Measurements from ENCODE around the gene CYFIP1. TPM values are rescaled to one million over a fixed set of nuclear protein-coding genes. Genes with fewer than 3 reads are reported as not detected.

Gene CYFIP1
- total RNA-seq, 1 experiment from 2014 or later = 79.2 TPM

DNA sequence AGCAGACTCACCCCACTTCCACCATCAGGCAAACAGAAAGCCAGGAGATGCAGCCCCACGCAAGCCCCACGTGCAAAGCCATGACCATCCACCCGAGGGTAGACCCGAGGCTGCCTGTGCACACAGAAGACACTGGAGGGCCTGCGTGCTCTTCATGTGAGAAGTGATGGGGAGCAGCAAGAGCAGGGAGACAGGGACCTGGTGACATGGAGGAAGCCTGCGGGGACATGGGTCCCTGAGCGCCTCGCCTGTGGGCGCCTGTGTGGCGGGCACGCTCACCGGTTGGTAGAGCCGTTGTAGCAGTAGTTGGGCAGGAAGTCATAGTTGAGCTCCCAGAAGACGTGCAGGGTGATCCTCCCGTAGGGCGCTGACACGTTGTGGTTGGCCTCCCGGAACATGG lies 76.7 kb downstream of the CYFIP1 start (continued):
- TF ChIP-seq, protein P1, sequence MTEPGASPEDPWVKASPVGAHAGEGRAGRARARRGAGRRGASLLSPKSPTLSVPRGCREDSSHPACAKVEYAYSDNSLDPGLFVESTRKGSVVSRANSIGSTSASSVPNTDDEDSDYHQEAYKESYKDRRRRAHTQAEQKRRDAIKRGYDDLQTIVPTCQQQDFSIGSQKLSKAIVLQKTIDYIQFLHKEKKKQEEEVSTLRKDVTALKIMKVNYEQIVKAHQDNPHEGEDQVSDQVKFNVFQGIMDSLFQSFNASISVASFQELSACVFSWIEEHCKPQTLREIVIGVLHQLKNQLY (CRISPR knock-in tag; IDR thresholded peaks at IDR 0.05) = no peak
- TF ChIP-seq CREB1 (CRISPR knock-in tag; IDR thresholded peaks at IDR 0.05) (no peak), SOX15 (CRISPR knock-in tag; IDR thresholded peaks at IDR 0.05) (no peak)
- TF ChIP-seq, protein P2, sequence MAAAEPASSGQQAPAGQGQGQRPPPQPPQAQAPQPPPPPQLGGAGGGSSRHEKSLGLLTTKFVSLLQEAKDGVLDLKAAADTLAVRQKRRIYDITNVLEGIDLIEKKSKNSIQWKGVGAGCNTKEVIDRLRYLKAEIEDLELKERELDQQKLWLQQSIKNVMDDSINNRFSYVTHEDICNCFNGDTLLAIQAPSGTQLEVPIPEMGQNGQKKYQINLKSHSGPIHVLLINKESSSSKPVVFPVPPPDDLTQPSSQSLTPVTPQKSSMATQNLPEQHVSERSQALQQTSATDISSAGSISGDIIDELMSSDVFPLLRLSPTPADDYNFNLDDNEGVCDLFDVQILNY (CRISPR knock-in tag; IDR thresholded peaks at IDR 0.05) = no peak
- TF ChIP-seq, protein P3, sequence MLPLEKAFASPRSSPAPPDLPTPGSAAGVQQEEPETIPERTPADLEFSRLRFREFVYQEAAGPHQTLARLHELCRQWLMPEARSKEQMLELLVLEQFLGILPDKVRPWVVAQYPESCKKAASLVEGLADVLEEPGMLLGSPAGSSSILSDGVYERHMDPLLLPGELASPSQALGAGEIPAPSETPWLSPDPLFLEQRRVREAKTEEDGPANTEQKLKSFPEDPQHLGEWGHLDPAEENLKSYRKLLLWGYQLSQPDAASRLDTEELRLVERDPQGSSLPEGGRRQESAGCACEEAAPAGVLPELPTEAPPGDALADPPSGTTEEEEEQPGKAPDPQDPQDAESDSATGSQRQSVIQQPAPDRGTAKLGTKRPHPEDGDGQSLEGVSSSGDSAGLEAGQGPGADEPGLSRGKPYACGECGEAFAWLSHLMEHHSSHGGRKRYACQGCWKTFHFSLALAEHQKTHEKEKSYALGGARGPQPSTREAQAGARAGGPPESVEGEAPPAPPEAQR (CRISPR knock-in tag; IDR thresholded peaks at IDR 0.05) = no peak

DNA sequence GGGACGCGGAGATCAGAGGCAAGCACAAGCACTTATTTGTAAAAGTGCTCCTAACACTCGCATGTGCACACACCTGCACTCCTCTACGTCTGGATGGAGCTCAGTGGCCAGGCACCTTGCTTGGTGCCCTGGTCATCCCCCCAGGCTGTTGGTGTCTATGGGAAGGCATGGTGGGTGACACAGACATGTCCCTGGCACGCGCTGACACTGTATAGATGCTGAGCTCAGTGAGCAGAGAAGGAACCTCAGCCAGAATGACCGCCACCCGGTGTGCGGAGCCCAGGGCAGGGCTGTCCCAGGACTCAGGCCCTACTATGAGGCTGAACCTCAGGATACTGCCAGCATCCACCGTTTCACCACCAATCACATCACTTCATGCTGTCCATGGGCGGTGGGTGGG lies 77.2 kb downstream of the CYFIP1 start:
- H3K27ac Mint-ChIP-seq = peak overlapping the region; percentile 31; the same call in 1 of the 2 replicates
- CTCF ChIA-PET = no interaction called here

More for the DNA sequence above, 77.2 kb downstream of the CYFIP1 start:
- POLR2A ChIA-PET = no interaction called here
- no peak overlapping the region for H3K4me3 Mint-ChIP-seq
- no peak for ATAC-seq
- H3K9me3 Mint-ChIP-seq = peaks cover 8% of the 10 kb centered on the region
- H3K27me3 Mint-ChIP-seq (ENCODE audit: low read depth) = no peaks in the 10 kb centered on the region
- no peak for DNase-seq (ENCODE audit: low spot score)
- TF ChIP-seq ZNF396 (CRISPR knock-in tag; IDR thresholded peaks at IDR 0.05; ENCODE audit: borderline replicate concordance) (no peak), FOXJ3 (CRISPR knock-in tag; IDR thresholded peaks at IDR 0.05; ENCODE audit: borderline replicate concordance) (no peak), ZNF232 (CRISPR knock-in tag; IDR thresholded peaks at IDR 0.05) (no peak), ZNF416 (CRISPR knock-in tag; IDR thresholded peaks at IDR 0.05) (no peak), NFE2L1 (CRISPR knock-in tag; IDR thresholded peaks at IDR 0.05) (no peak), CBFB (CRISPR knock-in tag; IDR thresholded peaks at IDR 0.05; ENCODE audit: low read depth) (no peak), PRRX2 (CRISPR knock-in tag; IDR thresholded peaks at IDR 0.05) (no peak), GTF2I (CRISPR knock-in tag; conservative IDR thresholded peaks at IDR 0.05) (no peak), GRHL2 (CRISPR knock-in tag; IDR thresholded peaks at IDR 0.05; ENCODE audit: insufficient replicate concordance, severe bottlenecking) (no peak), JUN (CRISPR knock-in tag; IDR thresholded peaks at IDR 0.05) (no peak), HMGA2 (CRISPR knock-in tag; IDR thresholded peaks at IDR 0.05) (no peak), OVOL2 (CRISPR knock-in tag; IDR thresholded peaks at IDR 0.05; ENCODE audit: borderline replicate concordance) (no peak), TEAD1 (CRISPR knock-in tag; IDR thresholded peaks at IDR 0.05) (no peak)
- TF ChIP-seq, protein P4, sequence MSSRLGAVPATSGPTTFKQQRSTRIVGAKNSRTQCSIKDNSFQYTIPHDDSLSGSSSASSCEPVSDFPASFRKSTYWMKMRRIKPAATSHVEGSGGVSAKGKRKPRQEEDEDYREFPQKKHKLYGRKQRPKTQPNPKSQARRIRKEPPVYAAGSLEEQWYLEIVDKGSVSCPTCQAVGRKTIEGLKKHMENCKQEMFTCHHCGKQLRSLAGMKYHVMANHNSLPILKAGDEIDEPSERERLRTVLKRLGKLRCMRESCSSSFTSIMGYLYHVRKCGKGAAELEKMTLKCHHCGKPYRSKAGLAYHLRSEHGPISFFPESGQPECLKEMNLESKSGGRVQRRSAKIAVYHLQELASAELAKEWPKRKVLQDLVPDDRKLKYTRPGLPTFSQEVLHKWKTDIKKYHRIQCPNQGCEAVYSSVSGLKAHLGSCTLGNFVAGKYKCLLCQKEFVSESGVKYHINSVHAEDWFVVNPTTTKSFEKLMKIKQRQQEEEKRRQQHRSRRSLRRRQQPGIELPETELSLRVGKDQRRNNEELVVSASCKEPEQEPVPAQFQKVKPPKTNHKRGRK (CRISPR knock-in tag; IDR thresholded peaks at IDR 0.05; ENCODE audit: borderline replicate concordance) = no peak
- TF ChIP-seq, protein P5, sequence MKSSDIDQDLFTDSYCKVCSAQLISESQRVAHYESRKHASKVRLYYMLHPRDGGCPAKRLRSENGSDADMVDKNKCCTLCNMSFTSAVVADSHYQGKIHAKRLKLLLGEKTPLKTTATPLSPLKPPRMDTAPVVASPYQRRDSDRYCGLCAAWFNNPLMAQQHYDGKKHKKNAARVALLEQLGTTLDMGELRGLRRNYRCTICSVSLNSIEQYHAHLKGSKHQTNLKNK (CRISPR knock-in tag; IDR thresholded peaks at IDR 0.05) = no peak
- TF ChIP-seq, protein P6, sequence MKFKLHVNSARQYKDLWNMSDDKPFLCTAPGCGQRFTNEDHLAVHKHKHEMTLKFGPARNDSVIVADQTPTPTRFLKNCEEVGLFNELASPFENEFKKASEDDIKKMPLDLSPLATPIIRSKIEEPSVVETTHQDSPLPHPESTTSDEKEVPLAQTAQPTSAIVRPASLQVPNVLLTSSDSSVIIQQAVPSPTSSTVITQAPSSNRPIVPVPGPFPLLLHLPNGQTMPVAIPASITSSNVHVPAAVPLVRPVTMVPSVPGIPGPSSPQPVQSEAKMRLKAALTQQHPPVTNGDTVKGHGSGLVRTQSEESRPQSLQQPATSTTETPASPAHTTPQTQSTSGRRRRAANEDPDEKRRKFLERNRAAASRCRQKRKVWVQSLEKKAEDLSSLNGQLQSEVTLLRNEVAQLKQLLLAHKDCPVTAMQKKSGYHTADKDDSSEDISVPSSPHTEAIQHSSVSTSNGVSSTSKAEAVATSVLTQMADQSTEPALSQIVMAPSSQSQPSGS (CRISPR knock-in tag; IDR thresholded peaks at IDR 0.05; ENCODE audit: borderline replicate concordance, low read depth) = no peak
- TF ChIP-seq, protein P7, sequence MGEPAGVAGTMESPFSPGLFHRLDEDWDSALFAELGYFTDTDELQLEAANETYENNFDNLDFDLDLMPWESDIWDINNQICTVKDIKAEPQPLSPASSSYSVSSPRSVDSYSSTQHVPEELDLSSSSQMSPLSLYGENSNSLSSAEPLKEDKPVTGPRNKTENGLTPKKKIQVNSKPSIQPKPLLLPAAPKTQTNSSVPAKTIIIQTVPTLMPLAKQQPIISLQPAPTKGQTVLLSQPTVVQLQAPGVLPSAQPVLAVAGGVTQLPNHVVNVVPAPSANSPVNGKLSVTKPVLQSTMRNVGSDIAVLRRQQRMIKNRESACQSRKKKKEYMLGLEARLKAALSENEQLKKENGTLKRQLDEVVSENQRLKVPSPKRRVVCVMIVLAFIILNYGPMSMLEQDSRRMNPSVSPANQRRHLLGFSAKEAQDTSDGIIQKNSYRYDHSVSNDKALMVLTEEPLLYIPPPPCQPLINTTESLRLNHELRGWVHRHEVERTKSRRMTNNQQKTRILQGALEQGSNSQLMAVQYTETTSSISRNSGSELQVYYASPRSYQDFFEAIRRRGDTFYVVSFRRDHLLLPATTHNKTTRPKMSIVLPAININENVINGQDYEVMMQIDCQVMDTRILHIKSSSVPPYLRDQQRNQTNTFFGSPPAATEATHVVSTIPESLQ (CRISPR knock-in tag; IDR thresholded peaks at IDR 0.05) = no peak
- TF ChIP-seq, protein P8, sequence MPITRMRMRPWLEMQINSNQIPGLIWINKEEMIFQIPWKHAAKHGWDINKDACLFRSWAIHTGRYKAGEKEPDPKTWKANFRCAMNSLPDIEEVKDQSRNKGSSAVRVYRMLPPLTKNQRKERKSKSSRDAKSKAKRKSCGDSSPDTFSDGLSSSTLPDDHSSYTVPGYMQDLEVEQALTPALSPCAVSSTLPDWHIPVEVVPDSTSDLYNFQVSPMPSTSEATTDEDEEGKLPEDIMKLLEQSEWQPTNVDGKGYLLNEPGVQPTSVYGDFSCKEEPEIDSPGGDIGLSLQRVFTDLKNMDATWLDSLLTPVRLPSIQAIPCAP (CRISPR knock-in tag; IDR thresholded peaks at IDR 0.05) = no peak
- TF ChIP-seq, protein P9, sequence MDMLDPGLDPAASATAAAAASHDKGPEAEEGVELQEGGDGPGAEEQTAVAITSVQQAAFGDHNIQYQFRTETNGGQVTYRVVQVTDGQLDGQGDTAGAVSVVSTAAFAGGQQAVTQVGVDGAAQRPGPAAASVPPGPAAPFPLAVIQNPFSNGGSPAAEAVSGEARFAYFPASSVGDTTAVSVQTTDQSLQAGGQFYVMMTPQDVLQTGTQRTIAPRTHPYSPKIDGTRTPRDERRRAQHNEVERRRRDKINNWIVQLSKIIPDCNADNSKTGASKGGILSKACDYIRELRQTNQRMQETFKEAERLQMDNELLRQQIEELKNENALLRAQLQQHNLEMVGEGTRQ (CRISPR knock-in tag; IDR thresholded peaks at IDR 0.05) = no peak
- H3K4me1 Mint-ChIP-seq = no peaks in the 10 kb centered on the region
- peaks cover 41% of the 10 kb centered on the region for H3K36me3 Mint-ChIP-seq

Data from WTC11 (cell line).